Kidney glomerular epithelial cell (primary cell): ENCODE results near the gene LSR.
"Not testable (repeated sequence)": the region's sequence is repeated elsewhere in the genome, so short reads cannot be mapped to it uniquely, and the experiment has no call there.

ENCODE experiments used
- DNase-seq: peaks from one replicate; lab custom pipeline; 2025; lab: John Stamatoyannopoulos, UW

LSR gene

GRCh38 chr19:35217649-35217990 is 31.2 kb upstream of the LSR start:
- no peak for DNase-seq

- no peak for DNase-seq
These were observed 29.8 kb upstream of the LSR start for GRCh38 chr19:35219008-35219407.

- DNase-seq: no peak
These were observed 28.4 kb upstream of the LSR start for GRCh38 chr19:35220315-35220921.

DNA sequence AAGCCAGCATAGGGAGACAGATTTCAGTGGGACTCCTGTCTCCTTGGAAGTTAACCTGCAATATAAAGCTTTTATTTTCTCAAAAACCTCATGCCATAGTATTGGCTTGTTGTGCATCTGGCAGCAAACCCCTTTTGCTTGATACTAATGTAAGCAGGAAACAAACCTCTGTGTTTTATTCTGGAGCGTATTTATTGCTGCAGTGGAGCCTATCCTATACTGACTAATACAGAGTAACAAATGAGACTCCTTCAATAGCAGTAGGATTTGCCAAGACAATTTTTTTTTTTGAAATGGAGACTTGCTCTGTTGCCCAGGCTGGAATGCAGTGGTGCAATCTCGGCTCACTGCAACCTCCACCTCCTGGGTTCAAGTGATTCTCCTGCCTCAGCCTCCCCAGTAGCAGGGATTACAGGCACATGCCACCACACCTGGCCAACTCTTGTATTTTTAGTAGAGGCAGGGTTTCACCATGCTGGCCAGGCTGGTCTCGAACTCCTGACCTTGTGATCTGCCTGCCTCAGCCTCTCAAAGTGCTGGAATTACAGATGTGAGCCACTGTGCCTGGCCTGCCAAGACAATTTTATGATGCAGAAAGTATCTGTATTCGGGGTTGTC is 27.7 kb upstream of the LSR start:
- not testable (repeated sequence) for DNase-seq

GRCh38 chr19:35222373-35223015 is 26.3 kb upstream of the LSR start:
- no peak for DNase-seq

DNA sequence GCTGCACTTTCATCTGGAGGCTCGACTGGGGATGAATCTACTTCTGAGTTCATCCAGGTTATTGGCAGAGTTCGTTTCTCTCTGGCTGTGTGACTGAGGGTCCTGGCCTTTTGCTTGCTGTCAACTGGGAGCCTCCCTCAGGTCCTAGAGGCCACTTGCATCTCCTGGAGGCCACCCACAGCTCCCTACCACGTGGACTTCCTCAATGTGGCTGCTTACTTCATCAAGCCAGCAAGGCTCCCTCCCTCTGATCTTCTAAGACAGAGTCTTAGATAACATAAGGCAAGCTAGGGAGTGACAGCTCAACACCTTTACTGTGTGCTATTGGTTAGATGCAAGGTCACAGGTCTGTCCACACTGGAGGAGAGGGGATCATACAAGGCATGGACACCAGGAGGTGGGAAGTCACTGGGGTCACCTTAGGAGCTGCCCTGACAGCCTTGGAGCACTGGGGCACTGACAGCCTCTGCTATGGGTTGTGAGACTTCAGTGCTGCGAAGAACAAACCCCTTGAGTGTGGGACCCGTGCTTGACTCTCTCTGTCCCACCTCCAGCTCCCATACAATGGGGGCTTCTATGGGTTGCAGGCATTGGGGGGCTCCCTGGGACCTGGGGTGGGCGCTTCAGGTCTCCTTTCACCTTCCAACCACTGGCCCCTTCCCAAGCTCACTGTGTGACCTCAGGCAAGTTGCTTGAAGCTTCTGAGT is 25.6 kb upstream of the LSR start:
- DNase-seq: no peak

DNA sequence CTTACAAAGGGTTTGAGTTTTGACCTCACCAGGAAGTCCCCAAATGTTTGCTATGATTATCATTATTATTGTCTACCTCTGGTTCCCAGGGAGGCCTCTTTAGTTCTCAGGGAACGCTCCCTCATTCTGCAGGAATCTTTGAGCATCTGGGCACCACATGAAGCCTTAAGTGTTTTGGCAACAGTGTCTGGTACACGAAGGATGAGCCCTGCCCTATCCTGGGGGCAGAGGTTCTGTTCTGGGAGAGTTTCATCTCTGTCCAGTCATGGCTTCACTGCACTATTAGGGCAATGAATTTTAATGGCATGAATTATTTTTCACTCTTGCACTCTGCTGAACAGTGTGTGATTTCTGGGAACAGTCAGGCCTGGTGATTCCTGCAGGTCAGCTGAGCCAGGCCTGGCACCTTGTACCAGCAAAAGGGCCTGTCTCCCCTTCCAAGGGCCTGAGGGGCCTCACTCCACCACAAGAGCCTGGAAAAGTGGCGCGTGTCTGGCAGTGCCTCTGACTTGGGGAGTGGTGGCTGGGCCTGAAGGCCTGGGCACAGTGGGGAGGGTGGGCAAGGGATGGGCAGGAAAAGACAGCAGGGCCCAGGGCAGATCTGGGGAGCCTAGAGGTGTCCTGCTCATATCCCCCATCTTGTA is 24.8 kb upstream of the LSR start:
- DNase-seq: no peak

GRCh38 chr19:35224681-35225571 is 23.9 kb upstream of the LSR start:
- no peak for DNase-seq

GRCh38 chr19:35225951-35226350 is 22.9 kb upstream of the LSR start:
- no peak for DNase-seq

DNA sequence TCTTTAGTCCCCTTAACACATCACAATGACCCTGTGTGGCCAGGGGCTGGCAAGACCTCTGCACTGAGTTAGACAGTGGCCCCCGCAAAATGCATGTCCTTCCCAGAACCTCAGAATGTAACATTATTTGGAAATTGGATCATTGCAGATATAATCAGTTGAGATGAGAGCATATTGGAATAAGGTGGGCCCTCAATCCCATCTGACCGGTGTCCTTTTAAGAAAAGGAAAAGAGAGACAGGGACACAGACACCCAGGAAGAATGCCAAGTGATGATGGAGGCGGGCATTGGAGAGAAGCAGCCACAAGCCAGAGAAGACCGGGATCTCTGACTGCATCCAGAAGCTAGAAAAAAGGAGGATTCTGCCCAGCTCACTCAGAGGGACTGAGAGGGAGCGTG is 22.1 kb upstream of the LSR start:
- DNase-seq: no peak

DNA sequence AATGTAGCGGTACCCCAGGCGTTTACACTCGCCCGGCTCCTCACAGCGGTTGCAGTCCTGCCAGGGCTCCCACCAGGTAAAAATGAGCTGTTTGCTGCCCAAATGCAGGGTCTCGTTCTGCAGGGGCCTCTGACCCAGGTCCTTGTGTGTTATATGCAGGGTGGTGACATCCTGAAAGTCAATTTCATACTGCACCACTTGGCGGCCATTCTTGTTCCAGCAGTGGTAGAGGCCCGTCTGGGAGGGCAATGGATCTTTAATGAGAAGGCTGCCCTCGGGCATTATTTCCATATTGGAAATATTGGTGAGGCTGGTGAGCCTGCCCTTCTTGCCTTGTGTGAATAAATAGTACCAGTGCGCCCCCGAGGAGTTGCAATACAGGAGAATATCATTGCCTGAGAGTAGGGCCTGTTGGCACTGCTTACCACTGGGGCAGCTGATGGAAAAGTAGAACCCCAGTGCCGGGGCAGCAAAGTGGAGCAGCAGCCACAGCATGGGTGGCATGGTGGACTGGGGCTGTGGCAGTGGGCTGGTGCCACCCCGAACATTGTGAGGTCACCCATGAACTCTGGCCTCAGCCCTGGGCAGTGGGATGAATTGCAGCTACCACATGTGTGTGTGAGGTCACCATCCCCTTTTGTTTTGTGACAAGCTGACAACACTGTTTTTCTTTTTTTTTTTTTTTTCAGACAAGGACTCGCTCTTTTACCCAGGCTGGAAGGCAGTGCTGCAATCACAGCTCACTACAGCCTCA is 20.4 kb upstream of the LSR start, which contains the start of gene FAM187B:
Gene FAM187B (minus strand): TSS at position 563 of the 754 bp plus-strand sequence. CDS start 59 bp downstream, at position 504.
- no peak for DNase-seq

DNA sequence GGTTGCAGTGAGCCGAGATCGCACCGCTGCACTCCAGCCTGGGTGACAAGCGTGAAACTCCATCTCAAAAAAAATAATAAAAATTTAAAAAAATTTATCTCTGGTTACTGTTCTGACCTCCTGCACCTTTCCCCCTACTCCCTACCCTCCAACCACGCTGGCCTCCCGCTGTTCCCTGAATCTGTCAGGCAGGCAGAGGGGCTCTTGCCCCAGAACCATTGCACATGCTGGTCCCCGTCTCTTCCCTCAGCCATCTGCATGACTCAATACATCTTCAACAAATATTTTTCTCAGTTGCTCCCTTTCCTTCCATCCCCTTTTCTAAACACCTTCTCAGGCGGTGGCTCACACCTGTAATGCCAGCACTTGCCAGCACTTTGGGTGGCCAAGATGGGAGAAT is 19.2 kb upstream of the LSR start:
- DNase-seq: no peak

- no peak for DNase-seq
These were observed 16.7 kb upstream of the LSR start for GRCh38 chr19:35231956-35232645.

DNA sequence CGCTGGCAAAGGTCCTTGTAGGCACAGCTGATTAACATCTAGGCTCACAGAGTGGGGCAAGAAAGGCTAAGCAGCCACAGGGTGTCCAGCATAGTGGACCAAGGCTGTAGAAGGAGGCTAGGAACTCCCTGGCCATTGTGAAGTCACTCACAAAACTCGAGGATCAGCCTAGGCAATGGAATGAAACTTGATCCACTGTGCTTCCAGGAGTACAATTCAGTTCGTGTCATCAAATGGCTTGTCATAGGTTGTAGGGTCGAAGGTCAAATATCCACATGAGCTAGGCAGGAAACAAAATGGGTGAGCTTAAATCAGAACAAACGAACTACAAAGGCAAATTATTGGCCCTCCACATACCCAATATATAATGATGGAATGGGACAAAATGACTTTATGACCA is 15.9 kb upstream of the LSR start:
- DNase-seq: no peak

GRCh38 chr19:35236638-35237400 is 12.0 kb upstream of the LSR start:
- DNase-seq: no peak

DNA sequence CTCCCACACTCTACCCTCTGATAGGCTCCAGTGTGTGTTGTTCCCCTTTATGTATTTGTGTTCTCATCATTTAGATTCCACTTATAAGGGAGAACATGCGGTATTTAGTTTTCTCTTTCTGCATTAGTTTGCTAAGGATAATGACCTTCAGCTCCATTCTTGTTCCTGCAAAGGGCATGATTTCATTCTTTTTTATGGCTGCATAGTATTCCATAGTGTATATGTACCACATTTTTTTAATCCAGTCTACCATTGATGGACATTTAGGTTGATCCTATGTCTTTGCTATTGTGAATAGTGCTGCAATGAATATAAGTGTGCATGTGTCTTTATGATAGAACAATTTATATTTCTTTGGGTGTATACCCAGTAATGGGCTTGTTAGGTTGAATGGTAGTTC is 9.2 kb upstream of the LSR start:
- DNase-seq: not testable (repeated sequence)

GRCh38 chr19:35240327-35240726 is 8.5 kb upstream of the LSR start:
- no peak for DNase-seq

DNA sequence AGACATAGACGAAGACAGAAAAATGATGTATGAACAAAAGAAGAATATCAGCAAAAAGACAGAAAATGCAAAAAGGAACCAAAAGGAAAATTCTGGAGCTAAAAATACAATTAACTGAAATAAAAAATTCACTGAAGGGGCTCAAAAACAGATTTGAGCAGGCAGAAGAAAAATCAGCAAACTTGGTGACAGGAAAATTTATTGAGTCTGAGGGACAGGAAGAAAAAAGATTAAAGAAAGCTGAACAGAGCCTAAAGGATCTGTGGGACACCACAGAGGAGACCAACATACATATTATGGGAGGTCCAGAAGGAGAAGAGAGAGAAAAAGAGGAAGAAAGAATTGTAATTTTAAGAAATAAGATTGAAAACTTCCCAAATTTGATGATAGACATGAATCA is 7.4 kb upstream of the LSR start:
- no peak for DNase-seq

DNA sequence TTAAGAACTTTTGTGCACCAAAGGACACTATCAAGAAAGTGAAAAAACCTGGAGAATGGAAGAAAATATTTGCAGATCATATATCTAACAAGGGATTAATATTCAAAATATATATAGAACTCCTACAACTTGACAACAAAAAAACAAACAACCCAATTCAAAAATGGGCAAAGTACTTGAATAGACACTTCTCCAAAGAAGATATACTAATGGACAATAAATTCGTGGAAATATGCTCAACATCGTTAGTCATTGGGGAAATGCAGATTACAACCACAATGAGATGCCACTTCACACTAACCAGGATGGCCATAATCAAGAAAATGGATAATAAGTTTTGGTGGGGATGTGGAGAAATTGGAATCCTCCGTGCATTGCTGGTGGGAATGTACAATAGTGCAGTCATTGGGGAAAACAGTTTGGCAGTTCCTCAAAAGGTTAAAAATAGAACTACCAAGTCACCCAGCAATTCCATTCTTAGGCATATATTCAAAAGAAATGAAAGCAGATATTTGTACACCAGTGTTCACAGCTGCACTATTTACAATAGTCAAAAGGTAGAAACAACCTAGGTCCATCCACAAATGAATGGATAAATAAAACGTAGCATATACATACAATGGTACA is 2.2 kb upstream of the LSR start:
- DNase-seq: no peak
